H9 (cell line): ENCODE measurements around the gene DDX60. TPM values are rescaled to one million over a fixed set of nuclear protein-coding genes. Genes with fewer than 3 reads are reported as not detected.

Source experiments
- DNase-seq: peaks from one replicate; pipeline ENCODE4 v3.0.0-alpha.2; 2017
- H2AFZ ChIP-seq: one replicate; pipeline ENCODE4 v1.6.1; 2013; ENCODE audit warnings: mild to moderate bottlenecking, low read length, control low read depth, moderate library complexity
- H2AK5ac ChIP-seq: 2 replicates; pipeline ENCODE4 v1.6.1; 2013; ENCODE audit warnings: low read length, control low read depth, mixed read lengths; ENCODE audit not compliant: insufficient read length
- H2BK120ac ChIP-seq: one replicate; pipeline ENCODE4 v1.6.1; 2013; ENCODE audit warnings: low read depth, mild to moderate bottlenecking, low read length, control low read depth, inconsistent platforms; ENCODE audit not compliant: poor library complexity, severe bottlenecking
- H2BK12ac ChIP-seq: 2 replicates; pipeline ENCODE4 v1.6.1; 2013; ENCODE audit warnings: low read length, control low read depth, mixed read lengths, low read depth; ENCODE audit not compliant: insufficient read length
- H2BK15ac ChIP-seq: 2 replicates; pipeline ENCODE4 v1.6.1; 2013; ENCODE audit warnings: low read depth, low read length, control low read depth
- H2BK20ac ChIP-seq: one replicate; pipeline ENCODE4 v1.6.1; 2013; ENCODE audit warnings: low read depth, mild to moderate bottlenecking, low read length, control low read depth, inconsistent platforms; ENCODE audit not compliant: poor library complexity, severe bottlenecking
- H2BK5ac ChIP-seq: 2 replicates; pipeline ENCODE4 v1.6.1; 2013; ENCODE audit warnings: low read length, control low read depth, mixed read lengths; ENCODE audit not compliant: insufficient read length
- H3K14ac ChIP-seq: 2 replicates; pipeline ENCODE4 v1.6.1; 2013; ENCODE audit warnings: low read length, control low read depth; ENCODE audit not compliant: insufficient read depth
- H3K18ac ChIP-seq: 2 replicates; pipeline ENCODE4 v1.6.1; 2013; ENCODE audit warnings: low read depth, mild to moderate bottlenecking, mixed read lengths, low read length, control low read depth; ENCODE audit not compliant: insufficient read length
- H3K23ac ChIP-seq: 2 replicates; pipeline ENCODE4 v1.6.1; 2013; ENCODE audit warnings: low read length, control low read depth, mixed read lengths, low read depth; ENCODE audit not compliant: insufficient read length
- H3K23me2 ChIP-seq: 2 replicates; pipeline ENCODE4 v1.6.1; 2013; ENCODE audit warnings: low read depth, mild to moderate bottlenecking, mixed read lengths, low read length, control low read depth; ENCODE audit not compliant: insufficient read length, poor library complexity, severe bottlenecking
- H3K27ac ChIP-seq: 2 replicates; pipeline ENCODE4 v1.5.1; 2013; ENCODE audit warnings: low read length, control low read depth, mixed read lengths, low read depth; ENCODE audit not compliant: insufficient read length
- H3K27me3 ChIP-seq: 2 replicates; pipeline ENCODE4 v1.6.1; 2013; ENCODE audit warnings: low read length, control low read depth, inconsistent platforms; ENCODE audit not compliant: insufficient read depth
- H3K4ac ChIP-seq: 2 replicates; pipeline ENCODE4 v1.6.1; 2013; ENCODE audit warnings: low read depth, mild to moderate bottlenecking, control low read depth, inconsistent platforms, low read length, moderate library complexity
- H3K4me1 ChIP-seq: 2 replicates; pipeline ENCODE4 v1.6.1; 2013; ENCODE audit warnings: low read length, control low read depth, inconsistent platforms; ENCODE audit not compliant: insufficient read depth
- H3K4me2 ChIP-seq: 2 replicates; pipeline ENCODE4 v1.6.1; 2013; ENCODE audit warnings: low read length, control low read depth, mixed read lengths; ENCODE audit not compliant: insufficient read length, insufficient read depth
- H3K56ac ChIP-seq: 2 replicates; pipeline ENCODE4 v1.6.1; 2013; ENCODE audit warnings: low read depth, mild to moderate bottlenecking, mixed read lengths, low read length, control low read depth; ENCODE audit not compliant: insufficient read length
- H3K79me1 ChIP-seq: 2 replicates; pipeline ENCODE4 v1.6.1; 2013; ENCODE audit warnings: low read depth, mild to moderate bottlenecking, moderate library complexity, low read length, control low read depth, inconsistent platforms; ENCODE audit not compliant: insufficient read depth, poor library complexity, severe bottlenecking
- H3K79me2 ChIP-seq: 2 replicates; pipeline ENCODE4 v1.6.1; 2013; ENCODE audit warnings: low read length, control low read depth, inconsistent platforms; ENCODE audit not compliant: insufficient read depth
- H3K9ac ChIP-seq: 2 replicates; pipeline ENCODE4 v1.6.1; 2013; ENCODE audit warnings: low read length, control low read depth, mixed read lengths; ENCODE audit not compliant: insufficient read length; ENCODE audit errors: extremely low read depth
- H3K9me3 ChIP-seq: one replicate; pipeline ENCODE4 v1.6.1; 2013; ENCODE audit warnings: low read depth, low read length, inconsistent platforms; ENCODE audit not compliant: control insufficient read depth
- H3T11ph ChIP-seq: one replicate; pipeline ENCODE4 v1.6.1; 2013; ENCODE audit warnings: mild to moderate bottlenecking, low read length, control low read depth, inconsistent platforms
- H4K20me1 ChIP-seq: one replicate; pipeline ENCODE4 v1.6.1; 2013; ENCODE audit not compliant: control insufficient read depth, insufficient read length, insufficient read depth
- H4K5ac ChIP-seq: 2 replicates; pipeline ENCODE4 v1.6.1; 2013; ENCODE audit warnings: low read depth, mild to moderate bottlenecking, mixed read lengths, low read length, control low read depth; ENCODE audit not compliant: insufficient read length
- H4K8ac ChIP-seq: replicated peaks from 2 replicates; pipeline ENCODE4 v1.6.1; 2013; ENCODE audit warnings: low read length, control low read depth, mixed read lengths, low read depth; ENCODE audit not compliant: insufficient read length
- H4K91ac ChIP-seq: 2 replicates; pipeline ENCODE4 v1.6.1; 2013; ENCODE audit warnings: low read depth, mild to moderate bottlenecking, moderate library complexity, mixed read lengths, low read length, control low read depth; ENCODE audit not compliant: insufficient read length
- H3K27ac Mint-ChIP-seq, 3 experiments: 2 replicates in 2 of 3; 3 replicates in 1 of 3; pipeline ENCODE4 v1.8.0; 2020 to 2021; ENCODE audit warnings: mixed read lengths in 3 of 3, mild to moderate bottlenecking in 1 of 3, moderate library complexity in 1 of 3
- H3K27me3 Mint-ChIP-seq: 2 replicates; pipeline ENCODE4 v1.8.0; 2021; ENCODE audit warnings: low read depth, mild to moderate bottlenecking, moderate library complexity, mixed read lengths
- H3K36me3 Mint-ChIP-seq, 3 experiments: 2 replicates in 2 of 3; 3 replicates in 1 of 3; pipeline ENCODE4 v1.8.0; 2020 to 2021; ENCODE audit warnings: low read depth in 3 of 3, mixed read lengths in 3 of 3; ENCODE audit not compliant: insufficient read depth in 1 of 3
- H3K4me1 Mint-ChIP-seq, 2 experiments: 2 replicates each; pipeline ENCODE4 v1.8.0; 2020; ENCODE audit warnings: mixed read lengths in 2 of 2
- H3K4me3 Mint-ChIP-seq, 2 experiments: 2 replicates in 1 of 2; 3 replicates in 1 of 2; pipeline ENCODE4 v1.8.0; 2020 to 2021; ENCODE audit warnings: mild to moderate bottlenecking in 2 of 2, mixed read lengths in 2 of 2, moderate library complexity in 1 of 2
- H3K9me3 Mint-ChIP-seq, 2 experiments: 2 replicates in 1 of 2; 3 replicates in 1 of 2; pipeline ENCODE4 v1.8.0; 2020; ENCODE audit warnings: mild to moderate bottlenecking in 2 of 2, mixed read lengths in 2 of 2, moderate library complexity in 1 of 2
- CTCF ChIP-seq: fragments of 200-600 bp; sonication (generic); conservative IDR thresholded peaks from 3 replicates; pipeline ENCODE4 v1.8.0; 2021; ENCODE audit warnings: antibody characterized with exemption, mild to moderate bottlenecking
- WGBS: extraction: QIAGEN DNeasy Blood & Tissue Kit; methylation state at CpG from one replicate; pipeline ENCODE4 v1.1.7; 2013; ENCODE audit warnings: missing lambda C conversion rate, low lambda C conversion rate, mixed read lengths; ENCODE audit not compliant: insufficient read length; ENCODE audit errors: extremely low coverage; 5-methylcytosine and 5-hydroxymethylcytosine counted together
- total RNA-seq: library from RNA; stranded (reverse); gene quantifications from 2 replicates; pipeline ENCODE4 v1.2.1, GENCODE V29; 2021

Gene DDX60
- total RNA-seq, 1 experiment from 2014 or later, result 3.9 TPM

GRCh38 chr4:168183717-168184571 is 134.6 kb downstream of the DDX60 start:
- H3T11ph ChIP-seq, result no peak overlapping the region
- WGBS, result no CpG with 5 or more reads among the region's 6 CpGs
- no peak overlapping the region for H4K5ac ChIP-seq
- peak; percentile 78 for TF ChIP-seq CTCF
- no peaks in the 10 kb centered on the region for H4K20me1 ChIP-seq
- Mint-ChIP-seq H3K27ac (no peak overlapping the region), H3K36me3 (no peaks in the 10 kb centered on the region), H3K4me1 (no peaks in the 10 kb centered on the region), H3K9me3 (no peaks in the 10 kb centered on the region), H3K4me3 (no peak overlapping the region), H3K27me3 (no peaks in the 10 kb centered on the region)
- H4K8ac ChIP-seq, result no peak overlapping the region
- no peak overlapping the region for H2BK5ac ChIP-seq
- H4K91ac ChIP-seq, result no peak overlapping the region
- no peak overlapping the region for H2BK15ac ChIP-seq
- H2BK12ac ChIP-seq, result no peak overlapping the region
- no peak overlapping the region for H3K9ac ChIP-seq
- H3K4ac ChIP-seq, result no peak overlapping the region
- no peak overlapping the region for H3K4me2 ChIP-seq
- no peaks in the 10 kb centered on the region for H3K4me1 ChIP-seq
- no peak for DNase-seq
- no peak overlapping the region for H3K18ac ChIP-seq
- no peaks in the 10 kb centered on the region for H3K23me2 ChIP-seq
- no peaks in the 10 kb centered on the region for H3K79me1 ChIP-seq
- H3K27ac ChIP-seq, result no peak overlapping the region
- no peaks in the 10 kb centered on the region for H3K27me3 ChIP-seq
- H3K9me3 ChIP-seq, result no peaks in the 10 kb centered on the region
- no peak overlapping the region for H2AFZ ChIP-seq
- H2AK5ac ChIP-seq, result no peak overlapping the region
- H3K23ac ChIP-seq, result no peak overlapping the region
- H2BK20ac ChIP-seq, result no peak overlapping the region
- no peak overlapping the region for H3K56ac ChIP-seq
- no peak overlapping the region for H2BK120ac ChIP-seq
- no peak overlapping the region for H3K14ac ChIP-seq
- H3K79me2 ChIP-seq, result no peaks in the 10 kb centered on the region
